GM12892 (cell line): ENCODE data around the gene TTC33.

Source experiments
- POLR2A ChIP-seq: IDR thresholded peaks from 2 replicates; pipeline ENCODE4 v1.6.1; 2011; ENCODE audit warnings: low read depth, low read length, control low read depth
- POLR2AphosphoS5 ChIP-seq: IDR thresholded peaks from 2 replicates; pipeline ENCODE4 v1.6.1; 2011; ENCODE audit warnings: low read depth, low read length, control low read depth
- TAF1 ChIP-seq: IDR thresholded peaks from 2 replicates; pipeline ENCODE4 v1.6.1; 2011; ENCODE audit warnings: low read depth, mild to moderate bottlenecking, control low read depth, low read length, borderline replicate concordance

DNA sequence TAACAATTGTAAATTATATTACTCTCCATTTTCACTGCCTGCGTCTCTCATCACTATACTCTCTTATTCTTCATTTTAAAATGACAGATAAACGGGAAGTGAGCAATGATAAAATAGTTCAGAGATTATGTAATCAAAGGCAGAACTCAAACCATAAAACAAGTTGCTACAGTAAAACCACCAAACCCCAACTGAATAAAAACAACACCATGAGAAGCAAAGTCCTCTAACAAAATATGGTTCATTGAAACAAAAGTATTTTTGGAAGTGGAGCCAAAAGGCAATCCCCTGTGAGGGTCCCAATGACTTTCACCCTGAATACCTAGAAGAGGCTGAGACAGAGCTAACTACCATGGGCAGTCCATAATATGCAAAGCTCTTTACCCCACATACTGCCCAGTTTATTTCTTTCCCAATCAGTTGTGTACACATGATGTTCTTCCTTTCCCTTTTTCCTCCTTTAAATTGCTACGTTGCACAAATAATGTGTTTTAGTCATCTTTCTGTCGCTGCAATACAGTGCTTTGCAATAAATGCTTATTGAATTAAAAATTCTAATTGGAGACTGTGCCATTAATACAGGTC, 140.1 kb downstream of the TTC33 start:
- no peak for TF ChIP-seq TAF1
- TF ChIP-seq POLR2AphosphoS5: no peak
- no peak for TF ChIP-seq POLR2A
